GM19043 (cell line): ENCODE measurements around the gene C5AR2.
"Not testable (repeated sequence)": the region's sequence is repeated elsewhere in the genome, so short reads cannot be mapped to it uniquely, and the experiment has no call there.

Experiments used
- ATAC-seq: cut with Tn5 transposase; IDR thresholded peaks from one replicate; pipeline ENCODE4 v1.9.1; 2021; ENCODE audit warnings: low read depth; ENCODE audit not compliant: unreplicated experiment

Gene C5AR2

GRCh38 chr19:47381653-47382279 lies 49.8 kb downstream of the C5AR2 start:
- ATAC-seq: no peak

- not testable (repeated sequence) for ATAC-seq
These were observed 51.9 kb downstream of the C5AR2 start for GRCh38 chr19:47383890-47384289.

GRCh38 chr19:47384533-47384932 lies 52.6 kb downstream of the C5AR2 start:
- not testable (repeated sequence) for ATAC-seq

- ATAC-seq: not testable (repeated sequence)
These were observed 54.6 kb downstream of the C5AR2 start for GRCh38 chr19:47386582-47386981.

GRCh38 chr19:47387623-47388022 lies 55.6 kb downstream of the C5AR2 start:
- ATAC-seq: not testable (repeated sequence)

- ATAC-seq: not testable (repeated sequence)
These were observed 56.7 kb downstream of the C5AR2 start for GRCh38 chr19:47388721-47389120.

- no peak for ATAC-seq
These were observed 57.2 kb downstream of the C5AR2 start for GRCh38 chr19:47389150-47389556.

- no peak for ATAC-seq
These were observed 58.8 kb downstream of the C5AR2 start for GRCh38 chr19:47390533-47391488.

- ATAC-seq: no peak
These were observed 59.7 kb downstream of the C5AR2 start for GRCh38 chr19:47391510-47392223.
